GM12891 (cell line): ENCODE data around the gene FHDC1.

ENCODE experiments used
- POLR2A ChIP-seq: IDR thresholded peaks from 2 replicates; pipeline ENCODE4 v1.6.1; 2011; ENCODE audit warnings: low read depth, low read length, control low read depth
- POLR2AphosphoS5 ChIP-seq: IDR thresholded peaks from 2 replicates; pipeline ENCODE4 v1.6.1; 2011; ENCODE audit warnings: low read depth, low read length, control low read depth
- TAF1 ChIP-seq: IDR thresholded peaks from 2 replicates; pipeline ENCODE4 v1.6.1; 2011; ENCODE audit warnings: low read depth, low read length, control low read depth

- no peak for TF ChIP-seq POLR2A
- no peak for TF ChIP-seq POLR2AphosphoS5
- no peak for TF ChIP-seq TAF1
Observed at GRCh38 chr4:153002110-153002509, 66.0 kb downstream of the FHDC1 start.
